ENCODE measurements around the gene SPDEF.

GRCh38 chr6:34593701-34594100 lies 37.6 kb upstream of the SPDEF start:
- TF ChIP-seq CTCF (IDR thresholded peaks at IDR 0.05) (no peak), POLR2A (IDR thresholded peaks at IDR 0.05) (no peak)

All from lower leg skin (tissue), 3 donors.